Mucosa of descending colon (tissue), 3 donors: ENCODE data around the gene TMEM37. TPM values are rescaled to one million over a fixed set of nuclear protein-coding genes. Genes with fewer than 3 reads are reported as not detected.
A peak's percentile ranks its signal among the peaks of the same experiment; 100 is the strongest.

Source experiments
- ATAC-seq: fragments of 200-7000 bp; cut with Tn5 transposase; one replicate; pipeline ENCODE4 v1.9.1; 2020; ENCODE audit warnings: mild to moderate bottlenecking, moderate library complexity
- DNase-seq, 3 donors: peaks; one replicate each; pipeline ENCODE4 v3.0.0-alpha.2; 2020
- H3K36me3 ChIP-seq: fragments of 200-600 bp; one replicate; pipeline ENCODE4 v1.8.0; 2021; ENCODE audit warnings: low read depth, mild to moderate bottlenecking
- H3K4me1 ChIP-seq: fragments of 200-600 bp; one replicate; pipeline ENCODE4 v1.8.0; 2021; ENCODE audit warnings: low read depth, mild to moderate bottlenecking
- H3K4me3 ChIP-seq: fragments of 200-600 bp; one replicate; pipeline ENCODE4 v1.8.0; 2021; ENCODE audit warnings: mild to moderate bottlenecking
- H3K9me3 ChIP-seq: fragments of 200-600 bp; one replicate; pipeline ENCODE4 v1.8.0; 2021; ENCODE audit warnings: mild to moderate bottlenecking
- CTCF ChIP-seq: fragments of 200-600 bp; IDR thresholded peaks from one replicate; pipeline ENCODE4 v1.8.0; 2022; ENCODE audit warnings: antibody characterized with exemption, mild to moderate bottlenecking
- intact Hi-C, 2 donors: fragments of 100-400 bp; cut with DNase I in 1 of 2; cut with micrococcal nuclease in 1 of 2; formaldehyde crosslinking; loops; one replicate each; pipeline versions ENCODE4 v1.11.0 to v1.11.1; 2022; cut with DNase I, micrococcal nuclease
- total RNA-seq, 3 donors: library from RNA; stranded (reverse); fragmentation: NEBNext Ultra II Directional in 2 of 3; extraction: Animal tissue kit (Norgen Biotek cat#: 25700) in 2 of 3; gene quantifications; one replicate each; pipeline versions ENCODE4 v1.2.1 to v1.2.4, GENCODE V29; 2021 to 2023
- donor health status: DM: no; HTN: no; CAD: no; lungs with moderate emphysema.
- donor health status: DM: no; HTN: no; CAD: no.
- donor health status: DM: no; HTN: yes; CAD: no.

TMEM37 gene
- total RNA-seq, 3 donors from 2014 or later: 54.0 to 173 (median 100) TPM

DNA sequence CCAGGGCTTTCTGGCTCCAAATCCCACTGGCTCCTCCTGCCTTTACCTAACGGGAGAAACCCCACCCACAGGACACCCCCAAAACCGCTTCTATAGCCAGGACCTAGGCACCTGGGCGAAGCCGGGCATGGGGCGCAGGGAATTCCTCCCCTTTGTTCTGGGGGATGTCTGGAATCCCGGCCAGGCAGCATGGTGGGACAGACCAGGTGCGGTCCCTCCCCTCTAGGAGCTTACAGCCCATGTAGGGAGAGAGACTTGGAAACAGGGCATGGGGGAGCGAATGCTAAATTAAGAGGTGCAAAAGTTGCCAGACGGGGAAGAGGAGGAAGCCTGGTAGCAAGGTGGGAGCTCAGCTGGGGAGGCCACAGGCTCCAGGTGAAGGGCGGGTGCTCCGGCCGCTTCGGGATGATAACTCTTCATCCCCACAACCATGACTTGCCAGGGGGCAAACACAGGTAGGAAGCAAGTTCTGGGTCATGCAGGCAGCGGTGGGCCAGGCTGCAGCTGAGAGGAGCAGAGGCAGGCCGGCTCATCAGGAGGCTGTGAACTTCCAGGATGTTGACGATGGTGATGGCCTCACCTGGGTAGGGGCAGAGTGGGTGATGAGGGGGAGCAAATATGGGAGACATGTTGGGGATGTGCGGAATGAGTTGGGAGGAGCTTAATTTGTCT, 1.3 kb downstream of the TMEM37 start:
- peak in 1 of 3 donors; percentile 40 for DNase-seq
- H3K36me3 ChIP-seq: no peaks in the 10 kb centered on the region
- H3K4me1 ChIP-seq: peaks cover 60% of the 10 kb centered on the region

GRCh38 chr2:119433636-119434327, 2.1 kb downstream of the TMEM37 start:
- peaks cover 53% of the 10 kb centered on the region for H3K4me1 ChIP-seq
- DNase-seq: peak in 1 of 3 donors; percentile 57
- ATAC-seq: peak; percentile 61
- H3K36me3 ChIP-seq: no peaks in the 10 kb centered on the region
- H3K4me3 ChIP-seq: no peak overlapping the region
- H3K9me3 ChIP-seq: no peaks in the 10 kb centered on the region
- TF ChIP-seq CTCF: no peak
- intact Hi-C loops: no loop called here

More for the DNA sequence above, 1.3 kb downstream of the TMEM37 start:
- intact Hi-C loops: no loop called here
- no peak for TF ChIP-seq CTCF
- no peaks in the 10 kb centered on the region for H3K9me3 ChIP-seq
- ATAC-seq: no peak
- H3K4me3 ChIP-seq: no peak overlapping the region

DNA sequence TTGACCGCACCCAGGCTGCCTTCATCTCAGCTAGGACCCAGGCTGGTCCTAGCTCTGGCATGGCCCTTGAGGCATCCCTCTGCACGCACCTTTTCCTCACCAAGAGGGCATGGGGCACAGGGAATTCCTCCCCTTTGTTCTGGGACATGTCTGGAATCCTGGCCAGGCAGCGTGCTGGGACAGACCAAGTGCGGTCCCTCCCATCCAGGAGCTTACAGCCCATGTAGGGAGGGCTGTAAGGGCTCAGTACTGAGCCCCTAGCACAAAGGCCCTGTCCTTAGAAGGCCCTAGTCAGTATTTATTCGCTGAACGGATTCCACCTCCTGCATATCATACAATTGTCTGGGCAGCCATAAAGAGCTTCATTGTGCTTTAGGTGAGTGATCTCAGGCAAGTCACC, 3.0 kb downstream of the TMEM37 start:
- Histone ChIP-seq H3K4me3 (no peak overlapping the region), H3K9me3 (no peaks in the 10 kb centered on the region), H3K4me1 (peaks cover 46% of the 10 kb centered on the region), H3K36me3 (no peaks in the 10 kb centered on the region)
- no peak for DNase-seq
- no peak for TF ChIP-seq CTCF
- peak; percentile 2 for ATAC-seq
- intact Hi-C loops: no loop called here

- ATAC-seq: peak; percentile 72
- Histone ChIP-seq H3K9me3 (no peaks in the 10 kb centered on the region), H3K36me3 (no peaks in the 10 kb centered on the region), H3K4me1 (peaks cover 40% of the 10 kb centered on the region), H3K4me3 (no peak overlapping the region)
- no peak for TF ChIP-seq CTCF
- peak in 2 of 3 donors; percentile 58 to 60 for DNase-seq
- intact Hi-C loops: no loop called here
These were observed 3.7 kb downstream of the TMEM37 start for GRCh38 chr2:119435081-119435952.

DNA sequence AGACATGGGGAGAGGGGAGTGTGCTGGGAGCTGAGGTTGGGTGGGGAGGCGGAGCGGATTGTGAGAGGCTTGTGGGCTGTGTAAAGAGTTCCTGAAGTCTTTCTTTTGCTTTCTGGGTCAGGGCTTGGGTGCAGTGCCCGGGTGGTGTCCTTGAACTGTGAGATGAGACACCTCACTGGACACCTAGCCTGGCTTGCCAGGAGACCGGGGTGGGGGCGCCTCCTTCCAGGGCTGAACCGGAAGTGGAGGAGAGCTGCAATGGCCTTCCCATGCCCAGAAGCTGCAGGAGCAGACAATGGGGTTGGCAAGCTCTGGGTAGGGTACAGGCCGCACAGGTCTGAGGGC, 4.3 kb downstream of the TMEM37 start:
- no peaks in the 10 kb centered on the region for H3K36me3 ChIP-seq
- no peak for TF ChIP-seq CTCF
- ATAC-seq (no peak), DNase-seq (no peak)
- no peaks in the 10 kb centered on the region for H3K9me3 ChIP-seq
- H3K4me1 ChIP-seq: peaks cover 34% of the 10 kb centered on the region
- intact Hi-C loops: no loop called here
- H3K4me3 ChIP-seq: no peak overlapping the region
